ENCODE results near the gene COQ10A. TPM values are rescaled to one million over a fixed set of nuclear protein-coding genes. Genes with fewer than 3 reads are reported as not detected.

The COQ10A gene
- total and polyA plus RNA-seq, 9 of the 15 experiments (the other 6 are each of a cell fraction or from before 2014, with no cell fraction given), result 3.1 to 26.4 (median 12.7) TPM

- TF ChIP-seq KDM5B (IDR thresholded peaks at IDR 0.05; ENCODE audit: insufficient replicate concordance, low read depth, low read length) (peak; percentile 82), KDM2B (CRISPR knock-in tag; IDR thresholded peaks at IDR 0.05) (no peak)
These were observed 44.8 kb upstream of the COQ10A start, which contains the start of gene RNF41 (continued) for GRCh38 chr12:56221757-56222530.

DNA sequence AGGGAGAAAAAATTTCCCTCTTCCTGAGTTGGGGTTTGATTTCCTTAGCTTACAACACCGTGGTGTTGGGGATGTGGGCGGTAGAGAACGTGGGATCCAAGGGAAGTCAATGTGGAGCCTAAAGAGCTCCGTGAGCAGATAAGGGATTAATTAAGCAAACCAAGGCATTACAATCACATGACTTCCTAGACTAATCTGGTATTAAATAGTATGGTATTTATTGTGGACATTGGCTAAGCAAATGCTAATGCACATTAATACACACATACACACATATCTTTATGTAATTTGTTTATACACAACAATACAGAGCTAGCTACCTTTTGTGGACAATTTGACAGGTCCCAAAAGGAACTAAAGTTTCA, 44.2 kb upstream of the COQ10A start:
- Histone ChIP-seq H3K27me3 (ENCODE audit: control insufficient read depth in 2 of 2, insufficient read depth in 2 of 2, low read length in 2 of 2) (no peaks in the 10 kb centered on the region), H3K9me3 (replicated peaks; ENCODE audit: control insufficient read depth, insufficient read depth, low read depth, low read length) (no peaks in the 10 kb centered on the region), H3K4me1 (replicated peaks in 1 of 2; ENCODE audit: control insufficient read depth in 2 of 2, insufficient read depth in 2 of 2, low read length in 2 of 2) (peaks cover 20 to 31% of the 10 kb centered on the region in 2 experiments; a peak in 4 of 5 replicates), H3K9ac (ENCODE audit: insufficient read depth in 1 of 2, low read depth in 2 of 2, low read length in 2 of 2) (peak overlapping the region; percentile 85 to 97), H2AFZ (ENCODE audit: low read depth, low read length) (peak overlapping the region; percentile 96), H3K79me2 (ENCODE audit: control insufficient read depth, insufficient read depth, low read length) (peaks cover 45% of the 10 kb centered on the region), H3K9me1 (ENCODE audit: control insufficient read depth, insufficient read depth, low read length) (no peaks in the 10 kb centered on the region), H3K4me3 (peak overlapping the region; percentile 90), H3K36me3 (ENCODE audit: control insufficient read depth, insufficient read depth, low read length) (peaks cover 7% of the 10 kb centered on the region; the same call in 2 of the 3 replicates), H3K4me2 (ENCODE audit: insufficient read depth, low read length) (peak overlapping the region; percentile 96), H4K20me1 (replicated peaks; ENCODE audit: control insufficient read depth, insufficient read depth, low read length) (no peaks in the 10 kb centered on the region), H3K27ac (ENCODE audit: extremely low read depth, low read depth, low read length) (peak overlapping the region; percentile 93)
- intact Hi-C loops (cut with micrococcal nuclease), result loop anchor here (10.0 kb wide), 1 partner anchor 178 kb away; the partner anchor contains the start of gene RPS26
- DNase-seq (ENCODE audit: extremely low read depth in 1 of 4, low spot score in 3 of 4) (no peak), ATAC-seq (no peak), FAIRE-seq (peak; percentile 52)
- in situ Hi-C loops (cut with MboI), result no loop called here
- 5% methylated on average over 4 of the region's 4 CpGs for WGBS (ENCODE audit: insufficient coverage, low coverage, missing lambda C conversion rate)
- ChIA-PET POLR2A (interaction anchor here (0.5 to 3.4 kb wide), 22 partner anchors 9 to 365 kb away, joined by 3 to 68 read pairs (median 6); partner anchors contain the start of genes COQ10A, ESYT1, MYL6 and PA2G4), CTCF (ENCODE audit: low intra/inter-chr PET ratio) (interaction anchor here (1.1 to 1.4 kb wide), 2 partner anchors 29 to 33 kb away, joined by 3 to 5 read pairs; partner anchors contain the start of gene SMARCC2)
- no TSS peak for BruUV-seq (replicated peaks)
- TF ChIP-seq, protein P1, sequence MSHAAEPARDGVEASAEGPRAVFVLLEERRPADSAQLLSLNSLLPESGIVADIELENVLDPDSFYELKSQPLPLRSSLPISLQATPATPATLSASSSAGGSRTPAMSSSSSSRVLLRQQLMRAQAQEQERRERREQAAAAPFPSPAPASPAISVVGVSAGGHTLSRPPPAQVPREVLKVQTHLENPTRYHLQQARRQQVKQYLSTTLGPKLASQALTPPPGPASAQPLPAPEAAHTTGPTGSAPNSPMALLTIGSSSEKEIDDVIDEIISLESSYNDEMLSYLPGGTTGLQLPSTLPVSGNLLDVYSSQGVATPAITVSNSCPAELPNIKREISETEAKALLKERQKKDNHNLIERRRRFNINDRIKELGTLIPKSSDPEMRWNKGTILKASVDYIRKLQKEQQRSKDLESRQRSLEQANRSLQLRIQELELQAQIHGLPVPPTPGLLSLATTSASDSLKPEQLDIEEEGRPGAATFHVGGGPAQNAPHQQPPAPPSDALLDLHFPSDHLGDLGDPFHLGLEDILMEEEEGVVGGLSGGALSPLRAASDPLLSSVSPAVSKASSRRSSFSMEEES (CRISPR knock-in tag; IDR thresholded peaks at IDR 0.05), result peak; percentile 74
- TF ChIP-seq ZSCAN32 (CRISPR knock-in tag; IDR thresholded peaks at IDR 0.05) (0 out of 2 replicates have a peak, but pooled peaks have one; percentile 19), LCOR (CRISPR knock-in tag; IDR thresholded peaks at IDR 0.05) (0 out of 2 replicates have a peak, but pooled peaks have one; percentile 31), NR4A1 (CRISPR knock-in tag; IDR thresholded peaks at IDR 0.05) (no peak), NR4A1 (tag; IDR thresholded peaks at IDR 0.05) (0 out of 2 replicates have a peak, but pooled peaks have one; percentile 10), SMAD4 (CRISPR knock-in tag; conservative IDR thresholded peaks at IDR 0.05) (no peak), GATAD2A (IDR thresholded peaks at IDR 0.05) (0 out of 2 replicates have a peak, but pooled peaks have one; percentile 1), EGR1 (conservative IDR thresholded peaks at IDR 0.05) (peak; percentile 67), MCM7 (IDR thresholded peaks at IDR 0.05) (no peak), HEY1 (CRISPR knock-in tag; IDR thresholded peaks at IDR 0.05; ENCODE audit: borderline replicate concordance) (no peak), FOXA3 (CRISPR knock-in tag; conservative IDR thresholded peaks at IDR 0.05 in 1 of 2, IDR thresholded peaks at IDR 0.05 in 1 of 2) (no peak), ZNF766 (CRISPR knock-in tag; conservative IDR thresholded peaks at IDR 0.05) (0 out of 2 replicates have a peak, but pooled peaks have one; percentile 45)

Measured in K562 (cell line).